HepG2 (cell line): Measurements from ENCODE around the gene GRIK4. TPM values are rescaled to one million over a fixed set of nuclear protein-coding genes. Genes with fewer than 3 reads are reported as not detected.

Experiments used
- ATAC-seq: fragments of 200-7000 bp; cut with Tn5 transposase; 3 replicates; pipeline ENCODE4 v1.9.1; 2020; ENCODE audit warnings: mild to moderate bottlenecking, moderate library complexity
- BruUV-seq: library from RNA; stranded (reverse); fragments of 400-500 nt; replicated peaks from 2 replicates; lab custom pipeline; 2021; lab: Mats Ljungman, UMichigan
- CTCF ChIA-PET: fragments of 300-600 bp; formaldehyde crosslinking; extraction: SDS; loops from one replicate; lab custom pipeline; 2021; ENCODE audit warnings: low total read pairs, inconsistent platforms, low intra/inter-chr PET ratio; lab: Yijun Ruan, JAX
- POLR2A ChIA-PET: fragments of 350-600 bp; sonication (Branson Sonifier 250); formaldehyde crosslinking; loops from one replicate; lab custom pipeline; 2020; ENCODE audit warnings: antibody characterized with exemption, inconsistent platforms; lab: Yijun Ruan, JAX
- DNase-seq: peaks from one replicate; pipeline ENCODE4 v3.0.0-alpha.2; 2015; ENCODE audit warnings: low spot score
- FAIRE-seq: peaks from 3 replicates; lab custom pipeline; 2011; peaks lifted over from hg19 to GRCh38; lab: Jason Lieb, UNC
- H2AFZ ChIP-seq: one replicate; pipeline ENCODE4 v1.6.1; 2011; ENCODE audit warnings: low read length, inconsistent platforms
- H3K27ac ChIP-seq: fragments of 300-600 bp; 3 replicates; pipeline ENCODE4 v1.8.0; 2011; ENCODE audit warnings: mixed run types, mild to moderate bottlenecking, mixed read lengths, low read length, inconsistent platforms; ENCODE audit not compliant: insufficient read depth; ENCODE audit errors: extremely low read length
- H3K27me3 ChIP-seq, 2 experiments: fragments of 200-600 bp in 1 of 2; 2 replicates in 1 of 2; 3 replicates in 1 of 2; pipeline versions ENCODE4 v1.6.0 to v1.8.0; 2011; ENCODE audit warnings: low read length in 2 of 2, mild to moderate bottlenecking in 2 of 2, moderate library complexity in 2 of 2, inconsistent platforms in 1 of 2; ENCODE audit not compliant: insufficient read depth in 2 of 2, control insufficient read depth in 1 of 2
- H3K36me3 ChIP-seq, 2 experiments: fragments of 200-600 bp in 1 of 2; replicated peaks in 1 of 2; 2 replicates in 1 of 2; 3 replicates in 1 of 2; pipeline versions ENCODE4 v1.5.1 to v1.8.0; 2011; ENCODE audit warnings: low read length in 2 of 2, inconsistent platforms in 1 of 2; ENCODE audit not compliant: insufficient read depth in 2 of 2, control insufficient read depth in 1 of 2
- H3K4me1 ChIP-seq: 2 replicates; pipeline ENCODE4 v1.5.1; 2012; ENCODE audit warnings: low read length, inconsistent platforms; ENCODE audit not compliant: insufficient read depth
- H3K4me2 ChIP-seq: 2 replicates; pipeline ENCODE4 v1.6.0; 2011; ENCODE audit warnings: low read depth, low read length, inconsistent platforms
- H3K4me3 ChIP-seq, 3 experiments: fragments of 200-600 bp in 1 of 3; sonication (generic), shearing (Covaris generic) in 1 of 3; replicated peaks in 1 of 3; 2 replicates each; pipeline ENCODE4 v1.5.1; 2011 to 2016; ENCODE audit warnings: low read length in 3 of 3, inconsistent platforms in 2 of 3, low read depth in 2 of 3, mild to moderate bottlenecking in 2 of 3, control low read depth in 1 of 3, mixed read lengths in 1 of 3; ENCODE audit not compliant: insufficient read depth in 1 of 3
- H3K79me2 ChIP-seq: one replicate; pipeline ENCODE4 v1.6.1; 2011; ENCODE audit warnings: low read length, inconsistent platforms; ENCODE audit not compliant: insufficient read depth
- H3K9ac ChIP-seq: 2 replicates; pipeline ENCODE4 v1.6.0; 2011; ENCODE audit warnings: mild to moderate bottlenecking, low read depth, low read length, inconsistent platforms; ENCODE audit not compliant: insufficient read depth
- H3K9me3 ChIP-seq: 2 replicates; pipeline ENCODE4 v1.5.1; 2012; ENCODE audit warnings: mild to moderate bottlenecking, low read length
- H4K20me1 ChIP-seq: 2 replicates; pipeline ENCODE4 v1.6.0; 2011; ENCODE audit warnings: inconsistent platforms, mild to moderate bottlenecking, low read length, moderate library complexity; ENCODE audit not compliant: insufficient read depth
- EP300 ChIP-seq, 3 experiments: sonication (generic) in 1 of 3; formaldehyde crosslinking in 1 of 3; IDR thresholded peaks; 2 replicates each; pipeline versions ENCODE4 v1.5.1 to v1.6.1; 2011 to 2020; ENCODE audit warnings: low read depth in 2 of 3, low read length in 2 of 3, borderline replicate concordance in 1 of 3, improper control_type of control experiment in 1 of 3, mild to moderate bottlenecking in 1 of 3, missing genetic modification reagents in 1 of 3, moderate library complexity in 1 of 3
- FOXA3 ChIP-seq: IDR thresholded peaks from 2 replicates; pipeline ENCODE4 v1.6.1; 2016; ENCODE audit warnings: missing genetic modification reagents, missing compliant biosample characterization
- SPEN ChIP-seq: sonication (generic); formaldehyde crosslinking; IDR thresholded peaks from 2 replicates; pipeline ENCODE4 v1.5.1; 2020; ENCODE audit warnings: low read depth, mild to moderate bottlenecking, missing genetic modification reagents
- TCF7L2 ChIP-seq: IDR thresholded peaks from 2 replicates; pipeline ENCODE4 v1.6.1; 2011; ENCODE audit warnings: mild to moderate bottlenecking, low read depth, low read length, moderate library complexity
- TOPORS ChIP-seq: sonication (generic); formaldehyde crosslinking; IDR thresholded peaks from 2 replicates; pipeline ENCODE4 v1.8.0; 2023; ENCODE audit warnings: mild to moderate bottlenecking, missing genetic modification reagents
- WGBS: methylation state at CpG from one replicate; pipeline ENCODE4 v1.1.6; 2017; ENCODE audit warnings: low lambda C conversion rate; 5-methylcytosine and 5-hydroxymethylcytosine counted together
- in situ Hi-C: cut with HindIII; loops from 2 replicates; pipeline ENCODE4 v1.10.0; 2017; ENCODE audit warnings: low pct_unique_long_range_greater_than_20kb; ENCODE audit not compliant: extremely low pct_ligation_motif_present
- intact Hi-C: fragments of 100-400 bp; cut with micrococcal nuclease; formaldehyde crosslinking; loops from one replicate; pipeline ENCODE4 v1.10.0; 2022; ENCODE audit not compliant: unreplicated experiment
- polyA plus RNA-seq, 8 experiments: library from polyadenylated mRNA; depleted of rRNA in 3 of 8; stranded (reverse) in 7 of 8; unstranded in 1 of 8; fragments of >200 nt; fragmentation: Illumina TruSeq in 4 of 8; extraction: Trizol in 4 of 8; gene quantifications; 2 replicates each; pipeline versions ENCODE4 v1.2.1 to v1.2.3, GENCODE V29; 2011 to 2016; ENCODE audit warnings: low read depth in 4 of 8, missing spikeins in 1 of 8, mixed read lengths in 1 of 8; ENCODE audit not compliant: insufficient read depth in 1 of 8
- total RNA-seq, 5 experiments: library from RNA; depleted of rRNA; stranded (reverse); fragments of >200 nt; fragmentation: Illumina TruSeq; extraction: Trizol; gene quantifications; 2 replicates each; pipeline ENCODE4 v1.2.3, GENCODE V29; 2016; ENCODE audit warnings: low read depth in 1 of 5
- TF ChIP-seq, protein P1 (sequence below): sonication (generic); formaldehyde crosslinking; IDR thresholded peaks from 2 replicates; pipeline ENCODE4 v1.8.0; 2022; ENCODE audit warnings: missing genetic modification reagents, mild to moderate bottlenecking, inconsistent platforms, borderline replicate concordance
- TF ChIP-seq, protein P2 (sequence below): sonication (generic); formaldehyde crosslinking; IDR thresholded peaks from 2 replicates; pipeline ENCODE4 v1.5.0; 2020; ENCODE audit warnings: mild to moderate bottlenecking, missing genetic modification reagents

GRIK4 gene
- total and polyA plus RNA-seq, 2 of the 13 experiments (the other 11 are each of a cell fraction or from before 2014, with no cell fraction given) = 0.04 to 0.07 TPM

GRCh38 chr11:120871194-120871593 lies 359.6 kb downstream of the GRIK4 start:
- intact Hi-C loops (no loop called here), in situ Hi-C loops (no loop called here)
- TF ChIP-seq FOXA3 = no peak
- TF ChIP-seq EP300 (IDR thresholded peaks at IDR 0.05; ENCODE audit: low read depth in 2 of 2, low read length in 2 of 2) = no peak
- TF ChIP-seq EP300 (CRISPR knock-in tag; IDR thresholded peaks at IDR 0.05; ENCODE audit: borderline replicate concordance) = no peak
- TF ChIP-seq, protein P1, sequence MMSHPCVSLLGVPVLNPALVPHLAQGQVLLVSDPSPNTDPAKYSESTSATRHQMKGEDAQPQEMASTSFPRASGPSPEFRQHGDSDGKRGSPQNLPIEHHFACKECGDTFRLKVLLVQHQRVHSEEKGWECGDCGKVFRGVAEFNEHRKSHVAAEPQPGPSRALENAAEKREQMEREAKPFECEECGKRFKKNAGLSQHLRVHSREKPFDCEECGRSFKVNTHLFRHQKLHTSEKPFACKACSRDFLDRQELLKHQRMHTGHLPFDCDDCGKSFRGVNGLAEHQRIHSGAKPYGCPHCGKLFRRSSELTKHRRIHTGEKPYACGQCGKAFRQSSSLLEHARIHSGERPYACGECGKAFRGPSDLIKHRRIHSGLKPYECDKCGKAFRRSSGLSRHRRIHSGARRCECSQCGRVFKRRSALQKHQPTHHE = no peak
- TF ChIP-seq TOPORS (CRISPR knock-in tag) = no peak
- no peak for TF ChIP-seq TCF7L2
- no peak for TF ChIP-seq SPEN (CRISPR knock-in tag)
- TF ChIP-seq, protein P2, sequence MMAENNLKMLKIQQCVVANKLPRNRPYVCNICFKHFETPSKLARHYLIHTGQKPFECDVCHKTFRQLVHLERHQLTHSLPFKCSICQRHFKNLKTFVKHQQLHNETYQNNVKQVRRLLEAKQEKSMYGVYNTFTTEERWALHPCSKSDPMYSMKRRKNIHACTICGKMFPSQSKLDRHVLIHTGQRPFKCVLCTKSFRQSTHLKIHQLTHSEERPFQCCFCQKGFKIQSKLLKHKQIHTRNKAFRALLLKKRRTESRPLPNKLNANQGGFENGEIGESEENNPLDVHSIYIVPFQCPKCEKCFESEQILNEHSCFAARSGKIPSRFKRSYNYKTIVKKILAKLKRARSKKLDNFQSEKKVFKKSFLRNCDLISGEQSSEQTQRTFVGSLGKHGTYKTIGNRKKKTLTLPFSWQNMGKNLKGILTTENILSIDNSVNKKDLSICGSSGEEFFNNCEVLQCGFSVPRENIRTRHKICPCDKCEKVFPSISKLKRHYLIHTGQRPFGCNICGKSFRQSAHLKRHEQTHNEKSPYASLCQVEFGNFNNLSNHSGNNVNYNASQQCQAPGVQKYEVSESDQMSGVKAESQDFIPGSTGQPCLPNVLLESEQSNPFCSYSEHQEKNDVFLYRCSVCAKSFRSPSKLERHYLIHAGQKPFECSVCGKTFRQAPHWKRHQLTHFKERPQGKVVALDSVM (CRISPR knock-in tag) = no peak
- Histone ChIP-seq H4K20me1 (no peaks in the 10 kb centered on the region), H3K36me3 (no peaks in the 10 kb centered on the region), H3K27ac (no peak overlapping the region), H3K4me1 (peaks cover 10% of the 10 kb centered on the region), H3K27me3 (no peaks in the 10 kb centered on the region; a peak in 3 of 5 replicates), H3K4me3 (no peak overlapping the region), H3K79me2 (no peaks in the 10 kb centered on the region), H3K9ac (no peak overlapping the region), H3K9me3 (no peaks in the 10 kb centered on the region), H3K4me2 (no peak overlapping the region), H2AFZ (no peak overlapping the region)
- no peak for ATAC-seq
- no peak for DNase-seq
- FAIRE-seq = no peak
- POLR2A ChIA-PET = no interaction called here
- BruUV-seq = no TSS peak
- 19% methylated on average over 6 of the region's 6 CpGs for WGBS
- CTCF ChIA-PET = no interaction called here
